ENCODE data around the gene NCKAP5.

DNA sequence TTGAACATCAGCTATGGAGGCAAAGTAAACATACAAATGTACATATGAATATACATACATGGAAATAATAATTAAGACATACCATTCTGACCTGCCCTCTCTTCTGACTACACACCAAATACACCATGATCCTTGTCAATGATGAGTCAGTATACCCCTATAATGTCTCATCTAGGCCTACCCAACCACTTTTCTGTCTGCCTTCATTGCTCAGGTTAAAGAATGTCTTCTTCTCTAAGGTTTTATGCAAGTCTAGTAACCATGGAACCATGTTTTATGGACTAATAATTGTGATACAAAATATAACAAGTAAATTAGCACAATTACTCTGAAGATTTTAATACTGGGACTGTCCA is 128.7 kb downstream of the NCKAP5 start:
- no peak for TF ChIP-seq POLR2A (IDR thresholded peaks at IDR 0.05; ENCODE audit: low read depth, low read length)
- TF ChIP-seq POLR2AphosphoS5 (IDR thresholded peaks at IDR 0.05; ENCODE audit: low read depth, low read length): no peak
- no peak for TF ChIP-seq TAF1 (IDR thresholded peaks at IDR 0.05; ENCODE audit: borderline replicate concordance, low read depth, low read length)

All from GM12892 (cell line).